ENCODE results near the gene CFAP74. TPM values are rescaled to one million over a fixed set of nuclear protein-coding genes. Genes with fewer than 3 reads are reported as not detected.

The CFAP74 gene
- total RNA-seq, 4 donors from 2014 or later: not detected

DNA sequence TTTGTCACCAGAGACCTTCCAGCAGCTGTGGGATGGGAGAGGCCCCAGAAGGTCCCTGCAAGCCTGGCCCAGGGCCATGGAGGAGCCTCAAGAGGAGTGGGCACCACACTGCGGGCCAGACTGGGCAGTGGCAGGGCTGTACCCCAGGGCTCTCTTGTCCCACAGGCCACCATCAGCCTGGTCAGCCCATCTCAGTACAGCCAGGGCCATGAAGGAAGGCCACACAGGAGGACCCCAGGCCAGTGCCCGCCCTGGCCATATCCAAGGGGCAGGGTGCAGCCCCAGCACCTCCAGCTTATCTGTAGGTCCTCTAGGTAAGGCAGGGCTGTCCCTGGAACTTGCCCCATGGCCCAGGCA is 109.6 kb downstream of the CFAP74 start:
- in situ Hi-C loops (cut with MboI; ENCODE audit: low sequenced_read_pairs in 4 of 4) (loop anchor here in 1 of 4 donors (25.0 kb wide), 1 partner anchor 132 kb away; no protein-coding TSS in a partner anchor), intact Hi-C loops (cut with DNase I; ENCODE audit: low total_unique reads) (loop anchor here (5.0 kb wide), 1 partner anchor 37 kb away; no protein-coding TSS in a partner anchor)
- Histone ChIP-seq H3K27me3 (no peaks in the 10 kb centered on the region), H3K27ac (peak overlapping the region in 2 of 4 donors; percentile 14 to 61), H3K9me3 (no peaks in the 10 kb centered on the region), H3K4me3 (no peak overlapping the region), H3K4me1 (peaks cover 30 to 34% of the 10 kb centered on the region in 2 donors), H3K36me3 (no peaks in the 10 kb centered on the region)
- no peak for TF ChIP-seq POLR2A (IDR thresholded peaks at IDR 0.05)
- no peak for TF ChIP-seq CTCF (IDR thresholded peaks at IDR 0.05 in 4 of 5, conservative IDR thresholded peaks at IDR 0.05 in 1 of 5)
- ATAC-seq: no peak
- no peak for DNase-seq

GRCh38 chr1:1893291-1893985 is 110.1 kb downstream of the CFAP74 start:
- peak overlapping the region in 1 of 4 donors; percentile 10 for H3K27ac ChIP-seq
- ATAC-seq (no peak), DNase-seq (no peak)
- in situ Hi-C loops (cut with MboI; ENCODE audit: low sequenced_read_pairs in 4 of 4) (loop anchor here in 1 of 4 donors (25.0 kb wide), 1 partner anchor 131 kb away; no protein-coding TSS in a partner anchor), intact Hi-C loops (cut with DNase I; ENCODE audit: low total_unique reads) (loop anchor here (5.0 kb wide), 1 partner anchor 36 kb away; no protein-coding TSS in a partner anchor)
- no peaks in the 10 kb centered on the region for H3K36me3 ChIP-seq
- peaks cover 36 to 40% of the 10 kb centered on the region in 2 donors for H3K4me1 ChIP-seq
- no peak overlapping the region for H3K4me3 ChIP-seq
- no peaks in the 10 kb centered on the region for H3K9me3 ChIP-seq
- no peak for TF ChIP-seq CTCF (IDR thresholded peaks at IDR 0.05 in 4 of 5, conservative IDR thresholded peaks at IDR 0.05 in 1 of 5)
- no peaks in the 10 kb centered on the region for H3K27me3 ChIP-seq

GRCh38 chr1:1892763-1893120 is 110.8 kb downstream of the CFAP74 start:
- Histone ChIP-seq H3K9me3 (no peaks in the 10 kb centered on the region), H3K36me3 (no peaks in the 10 kb centered on the region), H3K27ac (peak overlapping the region; percentile 87 to 97 (median 96)), H3K27me3 (no peaks in the 10 kb centered on the region), H3K4me3 (peak overlapping the region in 1 of 4 donors; percentile 82), H3K4me1 (peaks cover 41 to 47% of the 10 kb centered on the region in 2 donors)
- intact Hi-C loops (cut with DNase I; ENCODE audit: low total_unique reads): loop anchor here (5.0 kb wide), 1 partner anchor 35 kb away; no protein-coding TSS in a partner anchor
- DNase-seq (no peak), ATAC-seq (no peak)
- in situ Hi-C loops (cut with MboI; ENCODE audit: low sequenced_read_pairs in 4 of 4): loop anchor here in 1 of 4 donors (25.0 kb wide), 1 partner anchor 130 kb away; no protein-coding TSS in a partner anchor
- TF ChIP-seq CTCF (IDR thresholded peaks at IDR 0.05 in 4 of 5, conservative IDR thresholded peaks at IDR 0.05 in 1 of 5) (no peak), POLR2A (IDR thresholded peaks at IDR 0.05) (no peak)

DNA sequence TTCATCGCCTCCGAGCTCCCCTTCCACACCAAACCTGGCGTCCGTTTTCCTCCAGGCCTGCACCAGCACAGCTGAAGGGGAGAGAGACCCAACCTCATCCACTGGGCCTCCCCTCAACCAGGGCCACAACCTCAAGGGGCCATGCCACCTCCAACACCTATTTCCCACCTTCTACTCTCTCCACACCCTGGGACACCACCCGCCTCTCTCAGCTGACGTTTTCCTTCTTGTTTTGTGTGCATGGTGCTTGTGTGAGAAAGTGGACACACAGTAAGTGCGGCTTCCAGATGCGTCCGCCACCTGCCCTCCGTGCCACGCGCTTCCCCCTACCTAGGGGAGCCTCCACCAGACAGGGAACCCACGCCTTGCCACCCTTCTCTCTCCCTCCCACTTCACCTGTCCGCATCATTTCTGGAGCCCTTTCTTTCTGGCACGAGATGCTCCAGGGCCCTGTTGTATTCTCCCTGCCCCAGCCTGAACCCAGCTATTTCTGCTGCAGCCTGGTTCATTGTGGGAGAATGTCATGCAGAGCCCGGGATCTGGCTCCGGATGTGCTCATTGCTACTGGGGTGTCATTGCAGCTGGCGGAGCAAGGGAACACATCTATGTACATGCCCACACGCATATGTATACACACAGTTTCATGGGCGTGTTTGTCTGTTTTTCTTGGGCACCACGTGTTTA is 111.4 kb downstream of the CFAP74 start:
- TF ChIP-seq POLR2A (IDR thresholded peaks at IDR 0.05): no peak
- no peak for TF ChIP-seq CTCF (IDR thresholded peaks at IDR 0.05 in 4 of 5, conservative IDR thresholded peaks at IDR 0.05 in 1 of 5)
- Histone ChIP-seq H3K4me3 (peak overlapping the region; percentile 69 to 82 (median 76)), H3K27ac (peak overlapping the region; percentile 87 to 97 (median 96)), H3K27me3 (no peaks in the 10 kb centered on the region), H3K9me3 (no peaks in the 10 kb centered on the region), H3K4me1 (peaks cover 45 to 52% of the 10 kb centered on the region in 2 donors), H3K36me3 (no peaks in the 10 kb centered on the region)
- no peak for DNase-seq
- in situ Hi-C loops (cut with MboI; ENCODE audit: low sequenced_read_pairs in 4 of 4) (loop anchor here in 1 of 4 donors (25.0 kb wide), 1 partner anchor 130 kb away; no protein-coding TSS in a partner anchor), intact Hi-C loops (cut with DNase I; ENCODE audit: low total_unique reads) (loop anchor here (5.0 kb wide), 1 partner anchor 35 kb away; no protein-coding TSS in a partner anchor)
- no peak for ATAC-seq
